Measurements from ENCODE around the gene PLD1.
A peak's percentile ranks its signal among the peaks of the same experiment; 100 is the strongest.

The PLD1 gene

GRCh38 chr3:171782617-171783016 lies 27.7 kb downstream of the PLD1 start:
- no peaks in the 10 kb centered on the region for H3K9me3 ChIP-seq (ENCODE audit: control insufficient read depth, insufficient read depth, low read depth, low read length)
- ChIA-PET POLR2A (no interaction called here), CTCF (interaction anchor here (0.5 kb wide), 1 partner anchor 472 kb away, joined by 3 read pairs; no protein-coding TSS in a partner anchor)
- TF ChIP-seq SCRT2 (tag by site-specific recombination; IDR thresholded peaks at IDR 0.05) (peak; percentile 53; the same call in 1 of the 2 replicates), GLI2 (tag by site-specific recombination; IDR thresholded peaks at IDR 0.05; ENCODE audit: borderline replicate concordance, low read depth) (no peak)
- H3K36me3 ChIP-seq (ENCODE audit: control insufficient read depth in 2 of 2, insufficient read depth in 1 of 2, low read length in 2 of 2): no peaks in the 10 kb centered on the region
- H3K27ac ChIP-seq (ENCODE audit: extremely low read depth, low read depth, low read length): no peak overlapping the region
- H3K4me1 ChIP-seq (ENCODE audit: control insufficient read depth, insufficient read depth, low read length): 0 out of 2 replicates have a peak, but pooled peaks cover 3% of the 10 kb centered on the region
- no peak overlapping the region for H3K4me3 ChIP-seq (ENCODE audit: low read depth, low read length)

GRCh38 chr3:171781711-171782127 lies 28.6 kb downstream of the PLD1 start:
- Histone ChIP-seq H3K9me3 (ENCODE audit: control insufficient read depth, insufficient read depth, low read depth, low read length) (no peaks in the 10 kb centered on the region), H3K4me3 (ENCODE audit: low read depth, low read length) (no peak overlapping the region), H3K36me3 (ENCODE audit: control insufficient read depth in 2 of 2, insufficient read depth in 1 of 2, low read length in 2 of 2) (no peaks in the 10 kb centered on the region), H3K4me1 (ENCODE audit: control insufficient read depth, insufficient read depth, low read length) (0 out of 2 replicates have a peak, but pooled peaks cover 3% of the 10 kb centered on the region), H3K27ac (ENCODE audit: extremely low read depth, low read depth, low read length) (no peak overlapping the region)
- TF ChIP-seq KLF17 (tag by site-specific recombination; IDR thresholded peaks at IDR 0.05) (no peak), ZNF280C (tag by site-specific recombination; IDR thresholded peaks at IDR 0.05) (no peak), ZNF549 (tag by site-specific recombination; IDR thresholded peaks at IDR 0.05) (no peak), ZNF701 (tag by site-specific recombination; IDR thresholded peaks at IDR 0.05) (no peak), SCRT2 (tag by site-specific recombination; IDR thresholded peaks at IDR 0.05) (peak; percentile 72), ZNF335 (tag by site-specific recombination; conservative IDR thresholded peaks at IDR 0.05) (no peak), MEIS1 (CRISPR knock-in tag; IDR thresholded peaks at IDR 0.05; ENCODE audit: borderline replicate concordance) (no peak), ZNF664 (tag by site-specific recombination; IDR thresholded peaks at IDR 0.05) (peak; percentile 2; the same call in 1 of the 2 replicates)
- TF ChIP-seq, protein P1, sequence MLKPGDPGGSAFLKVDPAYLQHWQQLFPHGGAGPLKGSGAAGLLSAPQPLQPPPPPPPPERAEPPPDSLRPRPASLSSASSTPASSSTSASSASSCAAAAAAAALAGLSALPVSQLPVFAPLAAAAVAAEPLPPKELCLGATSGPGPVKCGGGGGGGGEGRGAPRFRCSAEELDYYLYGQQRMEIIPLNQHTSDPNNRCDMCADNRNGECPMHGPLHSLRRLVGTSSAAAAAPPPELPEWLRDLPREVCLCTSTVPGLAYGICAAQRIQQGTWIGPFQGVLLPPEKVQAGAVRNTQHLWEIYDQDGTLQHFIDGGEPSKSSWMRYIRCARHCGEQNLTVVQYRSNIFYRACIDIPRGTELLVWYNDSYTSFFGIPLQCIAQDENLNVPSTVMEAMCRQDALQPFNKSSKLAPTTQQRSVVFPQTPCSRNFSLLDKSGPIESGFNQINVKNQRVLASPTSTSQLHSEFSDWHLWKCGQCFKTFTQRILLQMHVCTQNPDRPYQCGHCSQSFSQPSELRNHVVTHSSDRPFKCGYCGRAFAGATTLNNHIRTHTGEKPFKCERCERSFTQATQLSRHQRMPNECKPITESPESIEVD (tag by site-specific recombination; IDR thresholded peaks at IDR 0.05): peak; percentile 87
- POLR2A ChIA-PET: no interaction called here
- CTCF ChIA-PET: interaction anchor here (0.7 to 1.5 kb wide), 3 partner anchors 9 to 306 kb away, joined by 3 to 10 read pairs (median 4); no protein-coding TSS in a partner anchor

DNA sequence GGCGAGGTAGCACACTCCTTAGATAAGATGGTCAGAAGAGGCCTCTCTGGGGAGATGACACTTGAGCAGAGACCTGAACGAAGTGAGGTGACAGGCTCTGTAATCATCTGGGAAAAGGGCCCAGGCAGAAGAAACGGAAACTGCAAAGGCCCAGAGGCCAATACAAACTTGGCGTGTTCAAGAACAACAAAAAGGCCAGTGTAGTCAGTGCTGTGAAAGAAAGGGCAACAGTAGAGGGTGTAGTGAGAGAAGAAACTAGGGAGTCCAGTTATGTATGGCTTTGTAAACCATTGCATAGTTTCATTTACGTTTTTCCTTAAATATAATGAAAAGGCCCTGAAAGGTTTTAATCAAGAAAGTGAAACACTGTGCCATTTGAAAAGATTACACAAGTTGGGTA lies 31.8 kb downstream of the PLD1 start:
- POLR2A ChIA-PET: no interaction called here
- CTCF ChIA-PET: no interaction called here

DNA sequence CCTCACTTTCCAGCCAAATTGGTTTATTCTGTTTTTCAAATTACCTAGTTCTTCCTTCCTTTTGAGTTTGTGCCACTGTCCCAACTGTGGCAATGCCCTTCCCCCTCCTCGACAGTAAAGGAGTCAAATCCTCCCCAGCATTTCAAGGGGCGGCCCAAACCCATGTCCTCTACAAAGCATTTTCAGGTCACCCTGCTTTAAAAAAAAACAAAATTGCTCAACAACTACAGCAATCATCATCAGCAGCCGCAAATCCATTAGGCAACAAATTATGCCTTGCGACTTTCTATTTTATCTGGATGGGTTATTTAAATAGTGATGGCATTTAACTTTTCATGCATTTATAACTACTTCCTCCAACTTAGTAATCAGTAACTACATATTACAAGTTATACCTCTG lies 32.7 kb downstream of the PLD1 start:
- ChIA-PET POLR2A (no interaction called here), CTCF (interaction anchor here (0.6 kb wide), 1 partner anchor 760 kb away, joined by 3 read pairs; no protein-coding TSS in a partner anchor)
- no peaks in the 10 kb centered on the region for H3K36me3 ChIP-seq (ENCODE audit: control insufficient read depth in 2 of 2, insufficient read depth in 1 of 2, low read length in 2 of 2)
- H3K9me3 ChIP-seq (ENCODE audit: control insufficient read depth, insufficient read depth, low read depth, low read length): no peaks in the 10 kb centered on the region
- H3K4me1 ChIP-seq (ENCODE audit: control insufficient read depth, insufficient read depth, low read length): 0 out of 2 replicates have a peak, but pooled peaks cover 3% of the 10 kb centered on the region
- no peak overlapping the region for H3K27ac ChIP-seq (ENCODE audit: extremely low read depth, low read depth, low read length)
- no peak overlapping the region for H3K4me3 ChIP-seq (ENCODE audit: low read depth, low read length)
- TF ChIP-seq ZNF184 (tag by site-specific recombination; IDR thresholded peaks at IDR 0.05): peak; percentile 53; the same call in 1 of the 2 replicates
- TF ChIP-seq ZNF768 (tag by site-specific recombination; IDR thresholded peaks at IDR 0.05): no peak

More for the DNA sequence above, 31.8 kb downstream of the PLD1 start:
- Histone ChIP-seq H3K27ac (ENCODE audit: extremely low read depth, low read depth, low read length) (no peak overlapping the region), H3K36me3 (ENCODE audit: control insufficient read depth in 2 of 2, insufficient read depth in 1 of 2, low read length in 2 of 2) (no peaks in the 10 kb centered on the region), H3K9me3 (ENCODE audit: control insufficient read depth, insufficient read depth, low read depth, low read length) (no peaks in the 10 kb centered on the region), H3K4me3 (ENCODE audit: low read depth, low read length) (no peak overlapping the region), H3K4me1 (ENCODE audit: control insufficient read depth, insufficient read depth, low read length) (0 out of 2 replicates have a peak, but pooled peaks cover 3% of the 10 kb centered on the region)
- no peak for TF ChIP-seq ZFP69B (tag by site-specific recombination; IDR thresholded peaks at IDR 0.05)
- no peak for TF ChIP-seq GFI1B (tag by site-specific recombination; IDR thresholded peaks at IDR 0.05)
- no peak for TF ChIP-seq ZNF114 (tag by site-specific recombination; IDR thresholded peaks at IDR 0.05)
- TF ChIP-seq ZNF174 (tag by site-specific recombination; IDR thresholded peaks at IDR 0.05): no peak
- no peak for TF ChIP-seq KLF9 (tag by site-specific recombination; IDR thresholded peaks at IDR 0.05; ENCODE audit: low read depth)

All from HEK293 (cell line).